ENCODE measurements around the gene MID1IP1.

GRCh38 chrX:38796946-38797345 lies 4.3 kb upstream of the MID1IP1 start:
- TF ChIP-seq POLR2A (IDR thresholded peaks at IDR 0.05) (no peak), CTCF (IDR thresholded peaks at IDR 0.05) (no peak)
